Stimulated activated CD4-positive, alpha-beta T cell treated with anti-CD3 and anti-CD28 coated beads, TNF-alpha, amount 100 ng/mL, for 4 hours (primary cell): ENCODE data around the gene LRRC75A.
"Not testable (repeated sequence)": the region's sequence is repeated elsewhere in the genome, so short reads cannot be mapped to it uniquely, and the experiment has no call there.

Source experiments
- DNase-seq, 3 experiments: peaks; one replicate each; pipeline ENCODE4 v3.0.0-alpha.2; 2020; ENCODE audit warnings: low read depth in 3 of 3

Gene LRRC75A

DNA sequence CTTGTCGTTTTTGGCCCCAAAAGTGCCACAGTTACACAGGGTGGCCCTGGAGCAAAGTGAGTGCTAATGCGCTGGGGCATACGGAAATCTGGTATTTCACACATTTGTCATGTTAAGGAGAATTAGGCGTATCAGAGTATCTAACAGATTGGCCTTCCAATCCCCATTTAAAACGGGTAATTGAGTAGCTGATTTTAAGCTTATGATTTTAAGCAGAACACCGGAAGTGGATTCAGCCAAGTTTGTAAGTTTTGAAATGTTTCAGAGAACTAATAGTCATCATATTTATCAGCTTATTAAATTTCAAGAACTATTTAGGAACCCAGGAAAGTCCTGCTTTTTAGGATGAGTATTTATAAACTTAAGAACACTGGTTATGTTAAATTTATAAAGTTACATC is 19.5 kb downstream of the LRRC75A start:
- DNase-seq: no peak

DNA sequence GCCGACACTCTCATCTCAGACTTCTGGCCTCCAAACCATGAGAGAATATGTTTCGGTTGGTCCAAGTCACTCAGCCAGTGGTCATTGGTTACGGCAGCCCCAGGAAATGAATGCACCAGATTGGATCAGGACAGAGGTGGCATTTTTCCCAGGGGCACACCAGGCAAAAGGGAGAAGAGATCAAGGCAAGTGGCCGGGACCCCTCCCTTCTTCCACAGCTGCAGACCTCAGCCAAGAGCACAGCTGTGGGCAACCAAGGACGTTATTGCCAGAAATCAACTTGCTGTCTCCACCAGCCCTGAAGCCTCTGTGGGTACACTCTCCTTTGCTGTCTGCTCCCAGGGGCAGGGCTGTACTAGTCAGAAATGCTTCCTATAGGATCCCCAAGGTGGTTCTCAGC is 20.7 kb downstream of the LRRC75A start:
- DNase-seq: no peak

DNA sequence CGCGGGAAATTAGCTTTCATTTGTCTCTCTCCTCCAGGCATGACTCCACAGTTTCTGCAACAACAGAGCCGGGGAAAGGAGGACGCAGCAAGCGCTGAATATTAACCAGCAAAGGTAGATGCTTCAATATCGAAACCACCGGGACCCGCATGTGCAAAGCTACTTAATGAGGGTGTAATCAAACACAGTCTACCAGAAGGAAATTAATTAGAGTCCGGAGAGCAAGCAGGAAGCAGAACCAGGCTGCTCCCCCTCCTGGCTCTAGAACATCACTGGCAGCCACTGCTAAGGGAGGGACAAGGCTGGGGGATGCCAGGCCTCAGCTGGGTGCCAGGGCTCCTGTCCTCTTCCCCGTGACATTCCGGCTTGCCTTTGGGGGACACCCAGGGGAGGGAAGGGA is 21.7 kb downstream of the LRRC75A start:
- no peak for DNase-seq

DNA sequence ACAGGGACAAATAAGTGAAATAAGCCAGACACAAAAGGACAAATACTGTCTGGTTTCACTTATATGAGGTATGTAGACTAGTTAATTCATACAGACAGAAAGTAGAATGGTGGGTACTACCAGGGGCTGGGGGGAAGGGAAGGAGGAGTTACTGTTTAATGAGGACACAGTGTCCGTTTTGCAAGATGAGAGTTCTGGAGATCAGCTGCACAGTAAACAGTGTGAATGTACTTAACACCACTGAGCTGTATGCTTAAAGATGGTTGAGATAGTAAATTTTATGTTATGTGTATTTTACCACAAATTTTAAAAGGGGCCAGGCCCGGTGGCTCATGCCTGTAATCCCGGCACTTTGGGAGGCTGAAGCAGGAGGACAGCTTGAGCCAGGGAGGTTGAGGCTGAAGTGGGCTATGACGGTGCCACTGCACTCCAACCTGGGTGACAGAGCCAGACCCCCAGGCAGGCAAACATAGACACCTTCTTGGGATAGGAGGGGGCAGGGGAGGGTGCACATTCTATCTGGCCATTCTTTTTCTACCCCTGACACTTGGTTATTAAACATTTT is 23.5 kb downstream of the LRRC75A start:
- no peak for DNase-seq

DNA sequence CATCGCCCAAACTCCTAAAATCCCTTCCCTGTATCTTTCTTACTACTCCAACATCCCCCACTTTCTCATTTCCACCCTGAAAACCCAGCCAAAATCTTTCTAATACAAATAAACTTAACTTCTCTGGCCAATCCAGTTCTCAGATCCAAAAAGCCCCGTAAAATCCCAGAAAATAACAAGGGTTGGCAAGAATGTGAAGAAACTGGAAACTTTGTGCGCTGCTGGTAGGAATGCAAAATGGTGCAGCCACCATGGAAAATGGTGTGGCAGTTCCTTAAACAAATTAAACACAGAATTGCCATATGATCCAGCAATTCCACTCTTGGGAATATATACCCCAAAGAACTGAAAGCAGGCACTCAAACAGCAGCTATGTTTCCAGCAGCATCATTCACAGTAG is 24.1 kb downstream of the LRRC75A start:
- no peak for DNase-seq

DNA sequence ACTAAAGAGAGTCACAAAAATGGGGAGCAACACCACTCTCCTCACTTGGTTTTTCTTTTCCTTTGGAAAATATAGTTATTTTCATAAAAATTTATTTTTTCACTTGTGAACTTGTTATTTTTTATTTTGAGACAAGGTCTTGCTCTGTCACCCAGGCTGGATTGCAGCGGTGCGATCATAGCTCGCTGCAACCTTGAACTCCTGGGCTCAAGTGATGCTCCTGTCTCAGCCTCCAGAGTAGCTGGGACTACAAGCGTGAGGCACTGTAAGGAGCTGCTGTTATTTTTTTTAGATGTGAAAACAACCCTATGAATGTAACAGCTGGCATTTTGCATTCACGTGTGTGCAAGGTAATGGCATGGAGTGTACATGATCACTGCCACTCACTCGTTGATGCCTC is 24.9 kb downstream of the LRRC75A start:
- no peak for DNase-seq

DNA sequence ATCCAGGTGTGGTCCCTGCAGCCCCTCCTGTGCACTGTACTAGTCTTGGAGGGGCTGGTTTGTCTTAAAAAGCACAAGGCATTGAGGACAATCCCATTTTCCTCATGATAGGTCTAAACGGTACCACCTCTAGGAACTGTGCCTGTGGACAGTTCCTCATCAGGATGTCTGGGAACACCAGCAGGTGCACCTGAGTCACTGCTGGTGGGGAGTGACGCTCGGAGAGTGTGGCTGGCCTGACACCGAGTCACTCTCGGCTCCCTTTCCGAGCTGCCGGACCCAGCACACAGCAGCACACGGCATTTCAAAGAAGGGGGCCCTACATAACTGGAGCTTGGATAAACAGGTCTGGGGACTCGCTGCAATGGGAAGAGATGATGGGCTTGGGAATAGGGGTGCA is 25.6 kb downstream of the LRRC75A start:
- DNase-seq: no peak

DNA sequence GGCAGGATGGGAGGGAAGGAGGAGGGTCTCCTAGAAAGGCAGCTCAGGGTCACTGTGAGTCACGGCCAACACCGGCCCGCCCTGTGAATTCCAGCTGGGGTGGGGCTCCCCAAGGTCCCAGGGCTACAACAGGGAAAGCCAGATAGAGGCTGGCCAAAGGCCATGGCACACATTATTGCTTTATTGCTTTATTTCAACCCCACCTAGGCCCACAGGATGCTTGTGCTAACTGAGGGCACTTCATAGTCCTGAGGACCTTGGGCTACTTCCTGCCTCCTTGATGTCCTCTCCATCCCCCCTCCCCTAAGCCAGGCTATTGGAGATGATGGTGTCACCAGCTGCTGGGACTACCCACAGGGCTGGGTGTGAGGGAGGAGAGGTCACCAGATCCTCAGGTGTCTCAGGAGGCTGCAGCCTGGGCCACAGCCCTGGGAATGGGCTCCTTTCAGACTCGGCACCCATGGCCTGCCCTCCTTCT is 26.1 kb downstream of the LRRC75A start:
- DNase-seq: no peak

DNA sequence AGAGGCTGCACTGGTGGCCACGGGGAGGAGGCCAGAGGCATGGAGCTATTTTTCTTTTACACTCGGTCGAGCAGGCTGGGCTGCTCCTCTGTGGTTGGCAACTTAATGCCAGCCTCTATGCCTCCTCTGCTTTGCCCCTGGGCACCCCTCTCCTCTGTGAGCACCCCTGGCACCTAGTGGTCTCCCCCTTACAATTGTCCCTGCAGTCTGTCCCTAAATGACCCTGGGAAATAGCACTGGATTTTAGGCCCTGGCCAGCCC is 27.0 kb downstream of the LRRC75A start:
- no peak for DNase-seq

DNA sequence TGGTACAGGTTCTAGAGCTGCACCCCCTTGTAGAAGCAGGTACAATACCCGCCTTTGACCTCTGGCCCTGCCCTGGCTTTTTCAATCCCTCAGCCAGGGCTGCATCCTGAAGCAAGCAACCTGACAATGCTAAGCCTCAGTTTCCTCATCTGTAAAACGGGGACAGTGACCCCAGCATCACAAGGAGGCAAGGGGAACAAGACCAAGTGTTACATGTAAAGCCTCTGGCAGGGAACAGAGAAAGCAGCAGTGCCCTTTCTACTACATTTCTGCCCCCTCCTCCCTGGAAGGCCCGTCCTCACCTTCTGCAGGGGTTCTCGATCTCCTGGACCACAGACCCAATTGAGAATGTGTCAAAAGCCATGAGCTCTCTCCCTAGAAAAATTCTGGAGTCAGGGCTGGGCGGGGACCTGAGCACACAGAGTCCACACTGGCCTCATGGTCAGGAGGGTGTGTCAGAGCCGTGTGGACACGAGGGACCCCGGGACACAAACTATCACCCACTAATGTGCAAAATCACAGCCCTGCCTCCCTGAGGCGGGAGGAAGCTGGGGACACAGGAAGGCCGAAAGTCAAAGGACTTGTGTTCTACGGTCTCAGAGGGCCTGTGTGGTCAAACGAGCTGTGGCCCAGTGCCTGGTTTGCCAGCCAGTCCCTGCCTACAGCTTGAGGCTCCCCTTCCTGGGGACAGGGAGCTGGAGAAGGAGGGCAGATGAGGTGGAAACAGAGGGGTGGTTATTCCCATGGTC is 27.5 kb downstream of the LRRC75A start:
- DNase-seq: no peak

DNA sequence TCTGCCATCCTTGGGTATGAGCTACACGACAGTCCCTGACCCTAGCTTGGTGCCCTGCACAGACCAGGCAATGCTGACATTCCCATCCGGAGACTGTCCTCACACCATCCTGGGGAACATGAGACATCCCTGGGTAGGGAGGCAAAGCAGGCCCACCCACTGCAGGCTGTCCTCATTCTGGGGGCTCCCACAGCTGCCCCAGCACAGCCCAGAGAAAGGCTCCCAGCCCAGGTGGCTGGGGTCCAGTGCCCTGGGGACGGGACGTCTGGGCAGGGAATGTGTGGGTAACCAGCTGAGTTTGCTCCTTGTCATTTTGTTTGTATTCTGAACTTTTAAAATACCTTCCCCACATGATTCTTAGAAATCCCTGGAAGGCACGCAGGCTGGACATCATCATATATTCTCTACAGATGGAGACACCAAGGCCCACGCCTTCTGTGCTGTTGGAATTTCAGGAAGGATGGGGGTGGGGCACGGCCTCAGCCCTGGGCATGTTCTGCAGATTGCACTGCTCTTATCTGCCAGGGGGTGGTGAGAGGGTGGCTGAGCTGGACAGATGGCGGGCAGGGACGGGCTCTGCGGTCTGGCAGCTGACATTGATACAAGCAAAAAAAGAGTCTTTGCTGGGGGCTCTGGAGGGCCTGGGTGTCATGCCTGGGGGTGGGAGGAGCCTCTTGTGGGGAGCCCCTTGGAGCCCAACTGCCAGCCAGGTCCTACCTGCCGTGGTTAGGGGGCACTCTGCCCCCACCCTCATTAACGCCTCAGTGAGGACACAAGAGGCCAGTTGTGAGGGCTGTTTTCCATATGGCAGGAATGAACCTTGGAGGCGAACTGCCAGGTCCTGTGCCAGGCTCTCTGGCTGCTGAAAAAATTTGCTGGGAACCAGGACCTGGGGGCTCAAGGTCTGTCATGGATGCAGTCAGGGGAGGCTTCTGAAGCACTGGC is 28.4 kb downstream of the LRRC75A start:
- DNase-seq: no peak

DNA sequence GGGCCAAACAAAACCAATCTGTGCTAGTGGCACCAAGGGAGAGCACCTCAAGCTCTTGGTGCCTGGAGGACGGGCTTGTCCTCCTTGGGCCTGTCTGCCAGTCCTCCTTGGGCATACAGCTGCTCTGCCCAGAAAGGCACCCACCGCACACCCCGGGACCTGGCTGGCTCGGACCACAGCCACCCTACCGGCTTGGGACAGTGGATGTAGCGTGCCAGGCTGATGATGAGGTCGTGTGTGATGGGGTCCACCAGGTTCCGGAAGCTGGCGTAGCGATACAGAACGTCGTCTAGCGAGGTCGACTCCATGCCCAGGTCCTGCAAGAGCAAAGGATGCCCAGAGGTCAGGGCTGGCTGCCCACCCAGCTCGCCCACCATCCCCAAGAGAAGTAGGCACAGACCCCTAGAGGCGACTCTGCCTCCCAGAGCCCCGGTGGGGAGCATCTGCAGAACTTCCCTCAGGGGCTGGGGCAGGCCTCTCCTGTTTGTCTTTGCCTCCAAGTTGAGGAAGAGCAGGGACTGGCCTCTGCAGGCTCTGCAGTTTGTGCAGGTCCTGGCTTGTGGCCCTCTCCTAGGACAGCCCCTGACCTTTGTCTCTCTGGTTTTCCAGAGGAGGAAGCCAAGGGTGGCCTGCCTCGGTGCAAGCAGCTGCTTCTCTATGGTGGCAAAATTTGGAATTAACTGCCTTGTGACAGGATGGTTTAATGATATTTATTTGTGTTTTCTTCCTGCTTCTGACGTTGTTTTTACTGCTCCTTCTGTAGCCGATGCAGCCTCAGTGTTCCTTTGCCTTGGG is 29.7 kb downstream of the LRRC75A start:
- DNase-seq: no peak

DNA sequence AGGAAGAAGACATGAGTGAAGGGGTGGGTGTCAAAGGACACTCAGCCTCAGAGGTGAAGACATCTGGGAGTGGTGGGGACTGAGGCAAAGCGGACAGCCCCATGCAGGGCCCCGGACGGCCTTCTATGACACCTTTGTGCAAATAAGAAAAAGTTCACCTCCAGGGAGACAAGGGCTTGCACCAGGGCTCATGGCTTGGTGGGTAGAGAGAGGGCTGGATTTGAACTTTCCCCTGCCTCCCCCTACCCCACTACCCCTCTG is 30.5 kb downstream of the LRRC75A start:
- no peak for DNase-seq

DNA sequence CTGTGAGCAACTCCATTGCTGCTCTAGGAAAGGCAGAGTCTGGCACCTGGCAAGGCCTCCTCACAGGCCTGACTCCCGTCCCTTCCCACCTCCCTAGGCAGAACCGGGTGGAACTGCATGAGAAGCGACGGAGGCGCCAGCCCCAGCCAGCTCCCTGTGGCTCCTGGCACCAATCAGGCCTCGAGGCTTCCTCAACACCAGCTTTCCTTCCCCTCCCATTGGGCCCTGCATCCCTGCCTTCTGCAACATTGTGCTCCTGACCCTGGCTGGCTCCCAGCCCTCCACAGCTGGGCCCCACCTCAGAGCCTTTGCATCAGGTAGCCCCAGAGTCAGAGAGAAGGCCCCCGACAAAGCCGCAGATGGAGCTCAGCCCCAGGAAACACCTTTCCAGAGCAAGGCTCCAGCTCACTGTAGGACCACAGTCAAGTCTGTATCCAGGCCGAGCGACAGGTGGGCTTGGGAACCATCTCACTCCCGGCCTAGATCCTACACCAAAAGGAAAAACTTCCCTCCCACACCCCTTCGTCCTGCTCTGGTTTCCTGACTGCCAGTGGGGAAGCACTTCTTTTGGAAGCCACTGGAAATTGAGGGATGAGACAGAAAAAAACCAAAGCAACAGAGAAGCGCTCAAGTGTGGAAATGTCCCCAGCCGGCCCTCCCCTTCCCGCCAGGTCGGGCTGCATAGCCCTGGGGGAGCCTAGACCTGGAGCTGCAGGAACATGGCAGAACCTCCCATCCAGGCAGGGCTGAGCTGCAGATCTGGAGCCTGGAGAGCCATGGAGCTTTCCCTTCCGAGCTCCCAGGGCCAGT is 31.0 kb downstream of the LRRC75A start:
- DNase-seq: no peak

DNA sequence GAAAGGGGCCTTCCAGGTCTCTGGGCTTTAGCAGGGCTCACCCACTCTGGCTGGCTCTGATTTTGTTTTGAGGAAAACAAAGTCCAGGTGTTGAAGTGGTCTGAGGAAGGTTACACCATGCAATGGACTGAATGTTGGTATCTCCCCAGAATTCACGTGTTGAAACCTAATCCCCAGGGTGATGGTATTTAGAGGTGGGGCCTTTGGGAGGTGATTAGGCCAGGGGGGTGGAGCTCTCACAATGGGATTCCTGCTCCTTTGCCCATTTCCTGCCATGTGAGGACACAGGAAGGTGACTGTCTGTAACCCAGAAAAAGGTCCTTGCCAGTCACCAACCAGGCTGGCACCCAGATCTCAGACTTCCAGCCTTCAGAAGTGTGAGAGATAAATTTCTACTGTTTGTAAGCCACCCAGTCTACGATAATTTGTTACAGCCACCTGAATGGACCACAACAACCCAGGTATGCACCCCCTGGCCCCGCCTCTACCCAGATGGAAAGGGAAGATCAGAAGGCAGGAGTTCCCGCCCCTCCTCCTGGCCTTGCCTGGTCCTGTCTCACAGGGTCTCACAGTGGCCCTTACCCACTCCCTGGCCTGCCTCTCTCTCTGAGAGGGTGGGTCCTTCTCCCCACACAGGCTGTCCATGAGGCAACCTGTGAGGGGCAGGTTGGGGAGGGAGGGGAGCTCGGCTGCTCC is 32.0 kb downstream of the LRRC75A start:
- no peak for DNase-seq

DNA sequence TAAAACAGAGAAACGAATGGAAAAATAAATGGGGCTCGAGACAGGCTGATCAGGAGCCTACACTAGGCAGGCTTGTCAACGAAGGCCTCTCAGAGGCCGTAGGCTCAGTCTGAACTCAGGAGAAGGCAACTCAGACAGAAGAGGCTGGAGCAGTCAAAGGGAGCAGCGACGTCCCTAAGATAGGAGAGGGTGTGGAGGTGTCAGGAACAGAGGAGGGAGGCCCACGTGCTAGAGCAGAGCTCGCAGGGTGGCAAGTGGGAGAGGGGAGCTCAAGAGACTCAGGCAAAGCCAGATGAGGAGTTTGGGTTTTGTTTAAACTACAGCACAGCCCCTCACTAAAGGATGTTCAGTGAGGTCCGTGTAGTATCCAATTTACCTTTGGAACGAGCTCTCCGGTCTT is 32.7 kb downstream of the LRRC75A start:
- no peak for DNase-seq

DNA sequence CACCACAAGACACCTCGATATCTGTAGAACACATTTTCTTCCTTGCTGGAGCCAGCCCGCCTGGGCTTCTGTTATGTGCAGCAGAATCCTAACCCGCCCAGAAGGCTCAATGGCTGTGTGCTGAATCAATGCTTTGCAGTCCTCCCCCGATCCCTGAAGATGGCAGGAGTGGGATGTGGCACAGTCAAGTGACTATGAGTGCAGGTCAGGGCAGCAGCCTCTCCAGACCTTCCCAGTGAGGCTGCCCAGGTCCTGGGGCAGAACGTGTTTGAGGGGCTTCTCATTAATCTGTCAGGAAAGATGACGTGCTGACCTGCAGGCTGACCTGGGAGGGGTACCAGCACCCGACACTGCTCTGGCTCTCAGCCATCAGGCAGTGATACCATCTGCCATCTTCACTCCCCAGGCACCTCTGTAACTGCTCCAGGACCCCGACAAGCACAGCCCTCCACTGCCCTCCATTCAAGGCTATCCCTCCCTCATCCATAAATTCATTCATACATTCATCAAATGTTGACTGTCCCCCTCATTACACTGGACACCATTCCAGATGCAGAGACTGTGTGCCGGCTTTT is 35.2 kb downstream of the LRRC75A start:
- no peak for DNase-seq

DNA sequence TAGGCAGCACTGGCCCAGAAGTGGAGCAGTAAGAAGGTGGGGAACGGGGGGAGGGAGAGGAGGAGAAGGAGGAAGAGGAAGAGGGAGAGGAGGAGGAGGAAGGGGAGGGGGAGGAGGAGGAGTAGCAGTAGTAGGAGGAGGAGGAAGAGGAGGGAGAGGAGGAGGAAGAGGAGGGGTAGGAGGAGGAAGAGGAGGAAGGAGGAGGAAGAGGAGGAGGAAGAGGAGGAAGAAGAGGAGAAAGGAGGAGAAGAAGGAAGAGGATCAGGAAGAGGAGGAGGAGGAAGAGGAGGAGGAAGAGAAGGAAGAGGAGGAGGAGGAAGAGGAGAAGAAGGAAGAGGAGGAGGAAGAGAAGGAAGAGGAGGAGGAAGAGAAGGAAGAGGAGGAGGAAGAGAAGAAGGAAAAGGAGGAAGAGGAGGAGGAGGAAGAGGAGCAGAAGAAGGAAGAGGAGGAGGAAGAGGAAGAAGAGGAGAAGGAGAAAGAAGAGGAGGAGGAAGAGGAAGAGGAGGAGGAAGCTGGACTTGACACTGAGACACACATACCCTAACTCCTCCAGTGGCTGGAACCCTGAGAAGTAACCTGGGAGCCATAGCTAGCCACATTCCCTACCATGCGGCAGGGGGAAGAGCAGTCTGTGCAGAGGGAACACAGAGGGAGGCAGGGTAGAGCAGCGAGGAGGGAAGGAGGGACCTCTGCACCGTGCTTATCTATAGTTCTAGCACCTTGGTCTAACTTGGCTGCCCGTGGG is 35.8 kb downstream of the LRRC75A start:
- DNase-seq: no peak

DNA sequence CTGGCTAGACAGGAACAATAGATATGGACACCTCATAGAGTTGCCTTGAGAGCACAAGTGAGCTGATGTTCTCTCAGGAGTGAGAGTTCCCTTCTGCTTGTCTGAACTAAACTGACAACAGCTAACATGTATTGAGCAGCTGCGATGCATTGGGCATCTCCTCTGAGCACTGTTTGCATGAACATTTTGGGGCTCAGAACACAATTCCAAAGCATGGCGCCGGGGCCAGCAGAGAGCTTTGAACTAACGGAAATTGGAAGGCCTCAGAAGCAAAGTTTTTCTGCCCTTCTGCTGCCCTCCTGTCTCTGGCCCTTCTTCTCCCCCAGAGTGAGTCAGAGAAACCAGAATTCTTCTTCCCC is 38.5 kb downstream of the LRRC75A start:
- DNase-seq: no peak

DNA sequence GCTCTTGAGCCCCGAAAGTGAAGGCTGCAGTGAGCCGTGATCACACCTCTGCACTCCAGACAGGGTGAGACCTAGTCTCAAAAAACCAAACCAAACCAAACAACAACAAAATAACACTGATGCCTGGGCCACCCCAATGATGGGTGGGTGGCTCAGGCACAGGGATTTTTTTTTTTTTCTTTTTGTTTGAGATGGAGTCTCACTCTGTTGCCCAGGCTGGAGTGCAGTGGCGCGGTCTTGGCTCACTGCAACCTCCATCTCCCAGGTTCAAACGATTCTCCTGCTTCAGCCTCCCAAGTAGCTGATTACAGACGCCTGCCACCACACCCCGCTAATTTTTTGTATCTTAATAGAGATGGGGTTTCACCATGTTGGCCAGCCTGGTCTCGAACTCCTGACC is 39.7 kb downstream of the LRRC75A start:
- DNase-seq: not testable (repeated sequence)
